22Rv1 (cell line): ENCODE data around the gene KCNQ4.

ENCODE experiments used
- H3K27ac ChIP-seq: fragments of 450-650 bp; 2 replicates; pipeline ENCODE4 v1.5.1; 2017
- CTCF ChIP-seq: fragments of 450-650 bp; IDR thresholded peaks from 2 replicates; pipeline ENCODE4 v1.5.1; 2017; ENCODE audit warnings: mild to moderate bottlenecking
- ZFX ChIP-seq: fragments of 450-650 bp; IDR thresholded peaks from 2 replicates; pipeline ENCODE4 v1.6.1; 2017; ENCODE audit warnings: antibody characterized with exemption, borderline replicate concordance

Gene KCNQ4

GRCh38 chr1:40756523-40756922 is 27.1 kb upstream of the KCNQ4 start:
- no peak overlapping the region for H3K27ac ChIP-seq
- TF ChIP-seq CTCF (no peak), ZFX (no peak)

- no peak overlapping the region for H3K27ac ChIP-seq
- no peak for TF ChIP-seq ZFX
- TF ChIP-seq CTCF = no peak
Measured at GRCh38 chr1:40757084-40757483, 26.5 kb upstream of the KCNQ4 start.

GRCh38 chr1:40758004-40758403 is 25.6 kb upstream of the KCNQ4 start:
- no peak overlapping the region for H3K27ac ChIP-seq
- TF ChIP-seq ZFX (no peak), CTCF (no peak)

- no peak for TF ChIP-seq ZFX
- TF ChIP-seq CTCF = no peak
- no peak overlapping the region for H3K27ac ChIP-seq
Measured at GRCh38 chr1:40758578-40759343, 24.8 kb upstream of the KCNQ4 start.

- TF ChIP-seq CTCF (no peak), ZFX (no peak)
- no peak overlapping the region for H3K27ac ChIP-seq
Measured at GRCh38 chr1:40760984-40761383, 22.6 kb upstream of the KCNQ4 start.

GRCh38 chr1:40762144-40762923 is 21.3 kb upstream of the KCNQ4 start:
- TF ChIP-seq ZFX (no peak), CTCF (no peak)
- H3K27ac ChIP-seq = no peak overlapping the region
